ENCODE measurements around the gene SH3BP5L. TPM values are rescaled to one million over a fixed set of nuclear protein-coding genes. Genes with fewer than 3 reads are reported as not detected.
"Not testable (repeated sequence)": the region's sequence is repeated elsewhere in the genome, so short reads cannot be mapped to it uniquely, and the experiment has no call there.

Gene SH3BP5L
- polyA plus RNA-seq, 10 donors, result 15.3 to 20.7 (median 18.4) TPM

DNA sequence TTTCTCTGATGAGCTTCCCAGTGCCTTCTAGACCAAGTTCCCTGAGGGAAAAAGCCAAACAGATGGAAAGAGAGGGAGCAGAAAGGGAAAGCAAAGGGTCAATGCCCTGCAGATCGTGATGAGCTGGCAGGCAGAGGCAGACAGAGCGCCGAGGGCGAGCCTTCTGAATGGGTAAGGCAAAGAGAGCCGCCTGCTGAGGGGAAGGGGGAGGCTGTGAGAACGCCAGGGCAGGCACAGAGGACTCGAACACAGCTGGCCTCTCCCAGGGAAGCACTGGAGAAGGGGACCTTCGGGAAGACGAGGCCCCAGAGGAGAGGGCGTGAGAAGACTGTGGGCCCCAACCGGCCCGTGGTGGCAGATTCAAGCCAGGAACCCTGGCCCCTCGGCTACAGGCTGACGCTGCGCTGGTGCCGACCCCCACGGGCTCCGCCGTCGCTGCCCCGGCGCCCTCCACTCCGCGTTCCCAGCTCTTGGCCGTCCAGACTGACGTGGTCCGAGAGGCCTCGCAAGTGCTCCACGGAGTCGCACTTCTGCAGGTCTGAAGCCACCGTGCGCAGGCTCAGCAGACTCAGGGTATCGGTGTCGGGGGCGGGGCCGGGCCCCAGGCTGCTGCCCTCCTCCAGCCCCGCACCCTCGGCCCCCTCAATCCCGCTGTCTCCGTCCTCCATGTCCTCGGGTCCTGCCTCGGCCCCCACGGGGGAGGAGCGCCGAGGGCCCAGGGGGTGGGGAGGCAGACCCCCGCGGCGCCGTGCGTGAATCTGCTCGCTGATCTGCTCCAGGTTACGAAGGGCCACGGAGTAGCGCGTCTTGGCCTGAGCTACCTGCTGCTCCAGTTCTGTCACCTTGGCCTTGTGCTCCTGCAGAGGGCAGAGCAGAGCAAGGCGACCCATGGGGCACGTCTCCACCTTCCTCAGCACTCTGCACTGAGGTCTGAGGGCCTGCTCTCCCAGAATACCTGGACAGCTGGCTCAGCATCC lies 13.9 kb downstream of the SH3BP5L start:
- no peak for DNase-seq

DNA sequence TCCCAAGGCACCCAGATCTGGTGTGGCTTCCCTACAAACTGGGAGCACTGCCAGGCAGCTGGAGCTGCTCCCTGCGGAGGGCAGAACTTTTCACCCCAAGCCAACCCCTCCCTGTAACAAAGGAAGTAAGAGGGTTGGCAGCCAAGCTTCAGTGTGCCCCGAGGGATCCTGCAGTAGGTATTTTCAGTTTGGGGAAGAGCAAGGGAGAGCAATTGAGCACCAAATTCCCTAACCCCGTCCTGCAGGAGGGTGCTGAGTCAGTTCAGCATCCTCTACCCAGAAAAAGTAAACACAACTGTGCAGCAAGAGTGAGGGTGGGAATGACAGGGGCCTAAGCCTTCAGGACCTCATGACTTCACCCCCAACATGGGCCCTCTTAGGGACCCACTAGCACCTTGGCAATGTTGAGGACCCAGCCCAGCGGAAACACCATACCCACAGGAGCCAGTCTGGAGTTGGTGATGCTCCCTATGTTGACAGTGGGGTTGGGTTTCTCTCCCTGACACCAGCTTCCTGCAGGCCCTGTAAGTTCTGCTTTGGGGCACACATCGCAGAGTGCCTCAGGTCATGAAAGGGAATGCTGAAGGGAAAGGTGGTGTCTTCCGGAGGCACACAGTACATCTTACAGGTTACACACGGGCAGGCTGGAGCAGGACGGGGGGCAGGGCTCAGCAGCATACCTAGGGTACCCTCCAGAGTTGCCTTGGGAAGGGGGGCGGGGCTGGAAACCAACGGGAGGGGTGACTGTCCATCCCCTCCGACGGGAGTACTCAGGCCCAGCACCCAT lies 14.8 kb downstream of the SH3BP5L start:
- no peak for DNase-seq

DNA sequence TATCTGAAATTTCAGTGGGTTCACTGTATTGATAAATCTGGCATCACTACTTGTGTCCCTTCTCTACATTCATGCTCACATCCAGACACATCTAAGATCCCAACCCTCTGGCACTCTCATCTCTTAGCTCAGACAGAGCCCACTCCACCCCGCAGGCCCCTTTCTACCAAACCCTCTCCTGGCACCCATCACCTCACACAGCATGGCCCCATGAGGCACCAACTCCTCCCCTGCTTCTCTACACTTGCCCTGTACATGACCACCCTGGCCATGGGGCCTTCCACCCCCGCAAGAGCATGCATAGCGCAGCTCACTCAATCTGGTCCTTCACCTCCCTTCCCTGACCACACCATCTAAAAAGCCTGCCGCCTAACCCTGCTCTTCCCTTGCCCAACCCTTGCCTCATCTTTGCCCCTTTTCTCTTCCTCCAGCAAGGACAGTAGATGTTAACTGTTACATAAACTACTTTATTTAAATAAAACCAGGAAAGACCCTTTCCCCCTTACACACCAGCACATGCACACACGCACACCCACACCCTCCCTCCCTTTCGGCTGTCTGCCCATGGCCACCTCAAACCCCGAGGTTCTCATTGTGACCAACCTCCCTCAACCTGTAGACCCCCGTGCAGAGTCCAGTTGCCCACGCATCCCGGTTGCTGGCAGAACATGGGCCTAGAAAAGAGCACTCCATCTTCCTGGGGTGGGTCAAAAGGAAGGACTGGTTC lies 15.6 kb downstream of the SH3BP5L start:
- DNase-seq, result no peak

DNA sequence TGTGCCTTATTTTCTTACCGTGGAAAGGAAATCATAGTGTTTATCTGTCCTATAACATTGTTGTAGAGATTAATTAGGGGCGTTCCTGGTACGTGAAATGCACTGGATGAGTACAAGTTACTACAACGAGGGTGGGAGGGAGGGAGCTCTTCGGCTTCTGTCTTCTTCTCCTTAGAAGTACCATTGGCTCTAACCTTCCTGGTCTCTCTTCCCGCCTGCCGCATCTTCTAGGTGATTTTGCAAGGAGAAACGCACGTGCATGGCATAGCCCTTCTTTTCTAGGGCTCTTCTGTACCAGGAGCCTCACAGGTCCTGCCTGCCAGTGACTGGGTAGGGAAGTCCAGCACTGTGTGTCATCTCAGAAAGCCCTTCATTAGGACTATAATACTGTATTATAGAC lies 16.8 kb downstream of the SH3BP5L start:
- no peak for DNase-seq

DNA sequence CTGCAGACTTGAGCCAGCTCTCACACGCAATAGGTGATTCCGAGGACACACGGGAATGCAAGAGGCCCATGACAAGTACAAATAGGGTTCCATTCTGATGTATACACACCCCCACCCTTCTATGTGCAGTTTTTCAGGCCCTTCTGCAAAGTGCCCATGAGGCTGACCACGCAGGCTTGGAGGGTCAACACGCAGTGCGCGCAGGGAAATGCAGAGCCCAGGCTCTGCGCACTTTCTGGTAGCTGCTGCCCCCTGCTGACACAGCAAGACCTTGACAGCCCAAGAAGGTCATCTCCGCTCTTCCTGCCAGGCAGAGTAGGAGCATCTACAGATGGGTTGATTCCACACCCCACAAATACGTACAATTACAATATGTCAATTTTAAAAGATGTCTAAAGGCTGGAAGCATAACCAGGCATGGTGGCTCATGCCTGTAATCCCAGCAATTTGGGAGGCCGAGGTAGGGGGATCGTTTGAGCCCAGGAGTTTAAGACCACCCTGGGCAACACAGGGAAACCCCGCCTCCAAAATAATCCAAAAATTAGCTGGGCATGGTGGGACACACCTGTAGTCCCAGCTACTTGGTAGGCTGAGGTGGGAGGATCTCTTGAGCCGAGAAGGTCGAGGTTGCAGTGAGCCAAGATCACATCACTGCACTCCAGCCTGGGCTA lies 18.5 kb downstream of the SH3BP5L start:
- DNase-seq, result peak in 2 of 3 donors; percentile 28 to 32

DNA sequence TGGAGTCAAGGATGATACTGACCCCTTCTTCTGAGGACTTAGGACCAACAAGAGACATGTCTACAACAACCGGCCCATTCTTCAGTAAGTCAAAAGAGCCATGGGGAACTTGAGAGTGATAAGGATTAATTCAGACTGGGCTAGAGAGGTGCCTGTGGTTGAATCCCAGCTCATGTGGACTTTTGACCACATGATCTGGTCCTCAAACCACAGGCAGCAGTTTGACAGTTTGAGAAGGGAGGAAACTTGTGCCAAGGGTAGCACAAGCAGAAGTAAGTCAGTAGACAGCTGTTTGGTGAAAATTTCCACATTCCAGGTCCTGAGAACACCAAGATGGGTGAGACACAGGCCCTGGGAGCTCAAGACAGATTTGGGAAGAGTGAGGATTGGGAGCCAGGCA lies 19.8 kb downstream of the SH3BP5L start:
- DNase-seq, result no peak

DNA sequence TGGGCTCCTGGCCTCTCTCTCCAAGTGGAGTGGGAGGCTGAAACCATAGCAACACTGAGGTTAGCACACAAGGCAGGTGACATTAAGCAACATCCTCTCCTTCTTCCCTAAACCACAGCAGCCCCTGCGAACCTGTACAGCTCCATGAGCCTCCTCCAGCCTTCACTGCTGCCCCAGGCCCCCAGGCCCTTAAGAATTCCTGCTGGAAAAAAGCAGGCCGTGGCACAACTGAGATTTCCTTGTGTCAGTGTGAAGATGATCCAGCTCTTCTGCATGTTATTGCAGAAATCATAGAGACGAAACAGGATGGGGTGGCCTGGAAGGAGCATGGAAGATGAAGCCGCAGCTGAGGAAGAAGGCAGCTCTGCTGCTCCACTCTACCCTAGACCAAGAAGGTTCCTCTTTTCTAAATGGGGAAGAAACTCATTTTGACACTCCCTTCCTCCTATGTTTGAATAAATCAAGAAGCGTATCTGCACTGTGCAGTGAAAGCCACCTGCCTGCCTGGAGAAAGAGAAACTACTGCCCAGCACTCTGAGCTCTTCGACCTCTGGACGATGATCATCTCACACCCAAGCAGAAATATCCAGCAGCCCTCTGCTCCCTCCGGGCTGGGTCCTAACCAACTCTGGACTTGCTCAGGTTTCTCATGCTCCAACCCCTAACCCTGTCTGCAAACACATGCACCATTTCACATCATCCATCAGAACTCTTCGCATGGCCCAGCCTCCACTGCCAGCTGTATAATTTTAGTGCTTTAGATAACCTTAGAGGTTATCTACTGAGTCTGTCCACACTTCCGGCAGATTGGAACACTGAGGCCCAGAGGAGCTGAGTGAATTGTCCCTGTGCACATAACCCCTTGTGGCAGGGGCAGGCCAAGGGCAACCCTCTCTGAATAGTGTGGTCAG lies 20.7 kb downstream of the SH3BP5L start:
- DNase-seq, result no peak

DNA sequence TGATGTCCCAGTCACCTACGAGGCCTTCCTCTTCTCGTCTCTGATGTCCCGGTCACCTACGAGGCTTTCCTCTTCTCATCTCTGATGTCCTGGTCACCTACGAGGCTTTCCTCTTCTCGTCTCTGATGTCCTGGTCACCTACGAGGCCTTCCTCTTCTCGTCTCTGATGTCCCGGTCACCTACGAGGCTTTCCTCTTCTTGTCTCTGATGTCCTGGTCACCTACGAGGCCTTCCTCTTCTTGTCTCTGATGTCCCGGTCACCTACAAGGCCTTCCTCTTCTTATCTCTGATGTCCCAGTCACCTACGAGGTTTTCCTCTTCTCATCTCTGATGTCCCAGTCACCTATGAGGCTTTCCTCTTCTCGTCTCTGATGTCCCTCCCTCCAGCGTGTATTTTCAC lies 22.2 kb downstream of the SH3BP5L start:
- DNase-seq, result not testable (repeated sequence)

DNA sequence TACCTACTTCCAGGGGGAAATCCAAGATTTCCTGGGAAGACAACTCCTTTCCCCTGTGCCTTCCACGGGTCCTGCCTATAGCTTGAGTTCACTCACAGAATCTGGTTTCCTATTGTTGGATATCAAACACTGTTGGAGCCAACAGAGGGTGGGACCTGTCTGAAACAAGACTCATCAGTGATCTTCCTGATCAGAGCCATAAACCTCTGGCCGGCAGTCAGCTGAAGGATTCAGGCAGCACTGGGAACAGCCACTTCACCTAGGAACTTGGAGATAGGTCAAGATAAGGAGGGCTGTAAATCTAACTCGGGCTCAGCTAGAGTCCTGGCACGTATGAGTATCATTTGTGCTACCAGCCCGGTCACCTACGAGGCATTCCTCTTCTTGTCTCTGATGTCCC lies 23.3 kb downstream of the SH3BP5L start:
- no peak for DNase-seq

DNA sequence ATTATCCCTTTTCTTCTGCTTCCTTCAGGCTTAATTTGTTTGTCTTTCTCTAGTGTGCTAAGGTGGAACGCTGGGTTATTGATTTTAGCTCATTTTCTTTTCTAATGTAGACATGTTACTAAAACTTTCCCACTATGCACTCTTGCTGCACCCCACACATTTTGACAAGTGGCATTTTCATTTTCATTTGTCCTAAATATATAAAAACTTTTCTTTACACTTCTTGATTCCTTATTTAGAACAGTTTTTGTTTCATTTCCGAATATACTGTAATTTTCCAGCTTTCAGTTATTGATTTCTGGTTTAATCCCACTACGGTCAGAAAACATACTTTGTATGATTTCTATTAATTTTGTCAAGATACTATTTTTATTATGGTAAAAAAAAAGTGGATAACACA lies 25.3 kb downstream of the SH3BP5L start:
- no peak for DNase-seq

DNA sequence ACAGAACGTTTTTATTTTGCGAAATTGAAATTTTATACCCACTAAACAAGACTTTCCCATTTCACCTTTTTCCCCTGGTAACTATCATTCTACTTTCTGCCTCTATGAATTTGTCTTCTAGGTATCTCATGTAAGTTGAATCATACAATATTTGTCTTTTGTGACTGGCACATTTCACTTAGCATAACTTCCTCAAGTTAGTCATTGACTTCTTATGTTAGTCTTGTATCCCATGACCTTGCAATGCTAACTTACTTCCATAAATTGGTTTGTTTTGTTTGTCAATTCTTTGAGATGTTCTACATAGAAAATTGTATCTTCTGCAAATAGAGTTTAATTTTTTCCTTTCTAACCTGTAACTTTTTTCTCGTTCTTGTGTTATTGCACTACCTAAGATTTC lies 26.9 kb downstream of the SH3BP5L start:
- DNase-seq, result no peak

DNA sequence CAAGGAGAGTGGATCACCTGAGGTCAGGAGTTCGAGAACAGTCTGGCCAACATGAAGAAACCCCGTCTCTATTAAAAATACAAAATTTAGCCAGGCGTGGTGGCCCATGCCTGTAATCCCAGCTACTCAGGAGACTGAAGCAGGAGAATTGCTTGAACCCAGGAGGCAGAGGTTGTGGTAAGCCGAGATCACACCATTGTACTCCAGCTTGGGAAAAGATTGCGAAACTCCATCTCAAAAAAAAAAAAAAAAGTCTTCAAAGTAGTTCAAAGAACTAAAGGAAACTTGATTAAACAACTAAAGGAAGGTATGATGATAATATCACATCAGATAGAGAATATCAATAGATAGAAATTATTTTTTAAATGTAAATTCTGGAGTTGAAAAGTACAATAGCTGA lies 31.1 kb downstream of the SH3BP5L start:
- DNase-seq, result not testable (repeated sequence)

DNA sequence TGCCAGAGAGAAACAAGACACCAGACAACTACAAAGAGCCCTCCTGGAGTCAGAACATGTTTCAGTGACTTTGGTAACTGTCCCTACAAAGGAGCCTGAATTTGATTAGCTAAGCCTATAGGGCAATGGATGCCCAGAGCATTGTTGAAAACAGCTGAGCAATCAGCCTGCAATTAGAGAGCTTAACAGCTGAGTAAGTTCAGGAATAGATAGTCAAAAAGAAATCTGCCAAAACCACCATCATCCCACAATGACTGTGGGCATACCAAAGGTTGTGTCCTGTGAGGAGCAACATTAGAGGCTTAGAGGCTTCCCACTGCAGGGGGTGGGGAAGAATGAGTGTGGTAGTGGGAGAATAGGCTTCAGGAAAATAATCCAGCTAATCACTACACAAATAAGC lies 32.1 kb downstream of the SH3BP5L start:
- no peak for DNase-seq

DNA sequence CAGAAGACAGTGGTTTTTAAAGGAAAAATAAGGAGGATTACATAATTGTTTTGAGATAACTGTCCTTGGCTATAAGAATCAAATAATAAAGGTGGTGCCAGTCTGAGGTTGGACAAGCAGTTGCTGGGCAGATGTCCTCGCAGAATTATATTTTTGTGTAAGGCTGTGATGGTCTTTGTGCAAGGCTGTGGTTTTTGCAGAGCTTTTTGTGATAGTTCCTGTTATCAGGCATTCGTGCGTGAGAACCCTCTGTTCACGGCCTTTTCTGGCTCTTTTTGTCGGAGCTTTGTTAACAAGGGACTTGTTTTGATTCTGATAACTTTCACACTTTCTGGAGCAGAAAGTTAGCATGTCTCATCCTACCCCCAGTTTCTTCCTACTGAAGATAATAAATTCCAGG lies 33.4 kb downstream of the SH3BP5L start:
- no peak for DNase-seq

DNA sequence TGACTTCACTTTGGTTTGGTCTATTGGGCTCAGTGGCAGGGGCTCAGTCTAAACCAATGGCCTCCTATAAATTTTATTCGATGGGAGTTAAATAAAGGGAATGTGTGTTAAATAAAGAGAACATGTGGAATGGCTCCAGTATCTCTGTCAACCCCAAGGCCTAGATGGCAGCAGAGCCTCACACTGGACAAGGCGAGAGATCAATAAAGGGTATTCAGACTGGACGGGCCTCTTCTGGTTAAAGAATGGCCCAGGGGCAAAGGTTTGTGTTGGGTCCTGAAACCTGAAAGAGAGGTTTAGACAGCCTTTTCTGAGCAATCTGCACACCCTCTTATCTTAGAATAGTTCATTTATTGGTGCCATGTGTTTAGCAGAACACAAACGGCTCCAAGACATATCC lies 34.7 kb downstream of the SH3BP5L start:
- DNase-seq, result no peak

DNA sequence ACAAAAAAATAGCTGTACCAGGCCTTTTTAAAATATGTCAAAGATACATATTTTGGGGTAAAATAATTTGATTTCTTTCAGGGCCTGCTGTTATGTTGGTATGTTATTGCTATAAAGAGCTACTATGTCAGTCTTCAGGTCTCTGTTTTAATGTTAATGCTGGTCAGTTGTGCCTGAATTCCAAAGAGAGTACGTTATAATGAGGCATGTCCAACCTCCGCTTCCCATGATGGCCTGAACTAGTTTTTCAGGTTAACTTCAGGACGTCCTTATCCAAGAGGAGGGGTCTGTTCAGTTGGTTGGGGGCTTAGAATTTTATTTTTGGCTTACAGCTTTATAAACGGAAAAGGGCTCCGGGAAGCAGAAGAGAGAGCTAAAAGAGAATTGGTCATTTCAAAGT lies 35.3 kb downstream of the SH3BP5L start:
- no peak for DNase-seq

DNA sequence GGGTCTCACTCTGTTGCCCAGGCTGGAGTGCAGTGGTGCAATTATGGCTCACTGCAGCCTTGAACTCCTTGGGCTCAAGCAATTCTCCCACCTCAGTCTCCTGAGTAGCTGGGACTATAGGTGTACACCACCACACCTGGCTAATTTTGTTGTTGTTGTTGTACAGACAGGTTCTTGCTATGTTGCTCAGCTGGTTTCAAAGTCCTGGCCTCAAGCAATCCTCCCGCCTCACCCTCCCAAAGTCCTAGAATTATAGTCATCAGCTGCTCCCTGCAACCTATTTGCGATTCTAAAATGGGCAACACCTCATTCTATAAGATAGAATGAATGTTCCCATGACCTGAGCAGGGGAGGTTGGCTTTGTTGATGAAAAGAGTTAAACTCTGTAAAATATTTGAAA lies 36.4 kb downstream of the SH3BP5L start:
- DNase-seq, result not testable (repeated sequence)

DNA sequence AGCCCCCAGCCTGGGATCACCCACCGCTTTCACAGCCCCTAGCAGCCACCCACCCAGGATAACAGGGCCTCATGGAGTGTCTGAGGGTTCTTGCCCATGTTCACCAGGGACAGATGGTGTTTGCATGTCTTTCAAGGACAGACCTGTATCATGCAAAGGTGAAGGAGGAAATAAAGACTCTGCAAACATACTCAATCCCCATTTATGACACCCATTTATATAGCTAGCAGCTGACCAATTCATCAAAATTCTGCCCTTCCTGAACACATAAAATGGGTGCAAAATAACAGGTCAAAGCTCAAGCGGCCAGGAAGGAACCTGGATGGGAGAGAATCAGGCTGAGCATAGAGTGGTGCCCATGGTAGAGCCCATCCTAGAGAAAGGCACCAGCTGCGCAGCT lies 37.4 kb downstream of the SH3BP5L start:
- no peak for DNase-seq

DNA sequence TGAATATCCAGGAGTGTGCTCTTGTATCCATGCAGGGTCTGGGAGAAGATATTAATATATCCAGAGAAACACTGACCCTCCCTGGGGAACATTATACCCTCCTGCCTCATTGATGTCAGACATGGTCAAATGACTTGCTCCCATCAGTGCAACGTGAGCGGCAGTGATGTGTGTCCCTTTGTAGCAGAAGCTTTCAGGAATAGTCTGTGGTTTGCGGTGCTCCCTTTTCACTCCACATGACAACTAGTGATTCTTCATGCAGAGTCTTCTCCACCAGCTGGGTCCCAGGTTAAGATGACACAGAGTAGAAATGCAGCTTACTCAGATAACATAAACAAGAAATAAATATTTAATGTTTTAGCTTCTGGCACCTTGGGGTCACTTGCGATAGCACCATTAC lies 38.3 kb downstream of the SH3BP5L start:
- DNase-seq, result no peak

DNA sequence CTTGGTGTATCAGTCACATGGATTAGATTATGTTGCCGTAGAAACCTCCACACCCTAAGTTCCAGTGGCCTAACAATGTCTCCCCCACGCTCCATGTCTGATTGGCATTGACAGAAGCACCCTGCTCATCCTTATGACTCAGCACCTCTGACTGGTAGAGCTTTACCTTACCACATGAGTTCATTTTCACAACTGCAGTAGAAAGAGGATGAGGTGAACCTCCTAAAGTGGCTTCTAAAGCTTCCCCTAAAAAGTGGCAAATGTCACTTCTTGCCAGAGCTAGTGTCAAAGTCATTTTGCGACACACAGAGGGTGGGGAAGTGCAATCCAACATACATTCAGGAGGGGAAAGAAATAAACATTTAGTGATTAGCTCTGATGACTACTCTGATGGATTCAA lies 39.6 kb downstream of the SH3BP5L start:
- no peak for DNase-seq

DNA sequence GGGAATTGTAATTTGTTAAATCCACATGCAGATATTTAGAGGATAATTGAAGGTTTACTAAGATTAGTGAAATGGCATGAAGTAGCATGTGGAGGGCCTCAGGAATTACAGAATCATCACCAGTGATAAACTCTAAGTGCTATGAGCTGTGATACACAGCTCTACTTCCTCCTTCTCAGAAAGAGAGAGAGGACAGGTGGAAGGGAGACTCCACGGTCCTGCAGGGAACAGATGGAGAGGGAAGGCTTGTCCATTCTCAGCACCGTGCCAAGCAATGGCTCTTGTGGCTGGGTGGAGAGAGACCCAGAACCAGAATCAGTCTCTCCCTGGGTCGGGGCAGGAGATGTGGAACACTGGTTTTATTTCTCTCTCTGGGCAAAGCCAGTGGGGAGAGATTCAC lies 42.3 kb downstream of the SH3BP5L start:
- DNase-seq, result no peak

All from muscle of back (tissue), 11 donors.